Astrocyte (in vitro differentiated cells and primary cell): ENCODE data around the gene FAM241A. TPM values are rescaled to one million over a fixed set of nuclear protein-coding genes. Genes with fewer than 3 reads are reported as not detected.

Experiments used
- DNase-seq: peaks from one replicate; pipeline ENCODE4 v3.0.0-alpha.2; 2010; ENCODE audit warnings: low read depth
- FAIRE-seq: peaks from 2 replicates; lab custom pipeline; 2011; peaks lifted over from hg19 to GRCh38; lab: Jason Lieb, UNC
- H2AFZ ChIP-seq: 2 replicates; pipeline ENCODE4 v1.6.0; 2012; ENCODE audit warnings: low read depth, low read length, inconsistent platforms
- H3K27ac ChIP-seq: 2 replicates; pipeline ENCODE4 v1.5.1; 2011; ENCODE audit warnings: low read depth, low read length, inconsistent platforms
- H3K27me3 ChIP-seq: 2 replicates; pipeline ENCODE4 v1.6.0; 2011; ENCODE audit warnings: low read length, inconsistent platforms; ENCODE audit not compliant: insufficient read depth
- H3K36me3 ChIP-seq: 2 replicates; pipeline ENCODE4 v1.5.1; 2011; ENCODE audit warnings: low read length, inconsistent platforms; ENCODE audit not compliant: insufficient read depth
- H3K4me1 ChIP-seq: 2 replicates; pipeline ENCODE4 v1.5.1; 2011; ENCODE audit warnings: low read length, inconsistent platforms; ENCODE audit not compliant: insufficient read depth
- H3K4me2 ChIP-seq: 2 replicates; pipeline ENCODE4 v1.6.0; 2012; ENCODE audit warnings: low read length, inconsistent platforms
- H3K4me3 ChIP-seq: 2 replicates; pipeline ENCODE4 v1.5.1; 2011; ENCODE audit warnings: low read depth, mild to moderate bottlenecking, low read length, inconsistent platforms; ENCODE audit not compliant: insufficient read depth
- H3K79me2 ChIP-seq: 2 replicates; pipeline ENCODE4 v1.6.0; 2012; ENCODE audit warnings: mild to moderate bottlenecking, low read length, inconsistent platforms; ENCODE audit not compliant: insufficient read depth
- H3K9ac ChIP-seq: 2 replicates; pipeline ENCODE4 v1.6.0; 2012; ENCODE audit warnings: mild to moderate bottlenecking, low read length, inconsistent platforms
- H3K9me3 ChIP-seq: 2 replicates; pipeline ENCODE4 v1.5.1; 2012; ENCODE audit warnings: low read depth, mild to moderate bottlenecking, low read length, inconsistent platforms; ENCODE audit not compliant: insufficient read depth
- H4K20me1 ChIP-seq: 2 replicates; pipeline ENCODE4 v1.6.0; 2012; ENCODE audit warnings: low read length, inconsistent platforms; ENCODE audit not compliant: insufficient read depth
- H3K27ac Mint-ChIP-seq: one replicate; pipeline ENCODE4 v1.8.0; 2021; ENCODE audit warnings: mild to moderate bottlenecking, mixed read lengths; ENCODE audit not compliant: unreplicated experiment
- H3K27me3 Mint-ChIP-seq: one replicate; pipeline ENCODE4 v1.8.0; 2021; ENCODE audit warnings: low read depth, mixed read lengths; ENCODE audit not compliant: unreplicated experiment
- H3K36me3 Mint-ChIP-seq: one replicate; pipeline ENCODE4 v1.8.0; 2021; ENCODE audit warnings: low read depth, mixed read lengths; ENCODE audit not compliant: unreplicated experiment
- H3K4me1 Mint-ChIP-seq: one replicate; pipeline ENCODE4 v1.8.0; 2021; ENCODE audit warnings: low read depth, mixed read lengths; ENCODE audit not compliant: unreplicated experiment
- H3K4me3 Mint-ChIP-seq: one replicate; pipeline ENCODE4 v1.8.0; 2021; ENCODE audit warnings: mild to moderate bottlenecking, moderate library complexity, mixed read lengths; ENCODE audit not compliant: unreplicated experiment
- H3K9me3 Mint-ChIP-seq: one replicate; pipeline ENCODE4 v1.8.0; 2021; ENCODE audit warnings: mild to moderate bottlenecking, mixed read lengths; ENCODE audit not compliant: unreplicated experiment
- EZH2 ChIP-seq: IDR thresholded peaks from 2 replicates; pipeline ENCODE4 v1.6.1; 2012; ENCODE audit warnings: mild to moderate bottlenecking, low read length, inconsistent platforms; ENCODE audit not compliant: insufficient read depth
- total RNA-seq: library from RNA; stranded (reverse); gene quantifications from 2 replicates; pipeline ENCODE4 v1.2.1, GENCODE V29; 2021
- TF ChIP-seq, protein P1 (sequence below): IDR thresholded peaks from 2 replicates; pipeline ENCODE4 v1.5.1; 2011; ENCODE audit warnings: low read depth, mild to moderate bottlenecking, inconsistent platforms, low read length, moderate library complexity; ENCODE audit not compliant: insufficient read depth

FAM241A gene
- total RNA-seq, 1 donor from 2014 or later: 1.7 TPM

DNA sequence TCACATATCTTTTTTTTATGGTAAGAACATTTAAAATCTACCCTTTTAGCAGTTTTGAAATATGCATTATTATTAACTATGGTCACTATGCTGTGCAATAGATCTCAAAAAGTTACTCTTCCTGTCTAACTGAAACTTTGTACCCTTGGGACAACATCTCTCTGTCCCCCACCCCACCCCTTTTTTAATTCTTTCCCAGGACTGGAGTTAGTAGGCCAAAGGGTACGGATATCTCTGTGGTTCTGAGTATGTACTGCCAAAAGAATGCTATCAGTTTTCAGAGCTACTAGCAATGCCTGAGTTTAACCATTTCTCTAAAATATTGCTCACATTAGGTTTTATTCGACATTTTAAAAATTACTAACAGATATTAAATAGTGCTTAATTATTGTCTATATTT is 4.7 kb upstream of the FAM241A start:
- H3K79me2 ChIP-seq: no peaks in the 10 kb centered on the region
- H4K20me1 ChIP-seq: no peaks in the 10 kb centered on the region
- Mint-ChIP-seq H3K4me3 (no peak overlapping the region), H3K36me3 (no peaks in the 10 kb centered on the region), H3K9me3 (no peaks in the 10 kb centered on the region), H3K4me1 (no peaks in the 10 kb centered on the region), H3K27me3 (no peaks in the 10 kb centered on the region), H3K27ac (no peak overlapping the region)
- TF ChIP-seq EZH2: no peak
- TF ChIP-seq, protein P1, sequence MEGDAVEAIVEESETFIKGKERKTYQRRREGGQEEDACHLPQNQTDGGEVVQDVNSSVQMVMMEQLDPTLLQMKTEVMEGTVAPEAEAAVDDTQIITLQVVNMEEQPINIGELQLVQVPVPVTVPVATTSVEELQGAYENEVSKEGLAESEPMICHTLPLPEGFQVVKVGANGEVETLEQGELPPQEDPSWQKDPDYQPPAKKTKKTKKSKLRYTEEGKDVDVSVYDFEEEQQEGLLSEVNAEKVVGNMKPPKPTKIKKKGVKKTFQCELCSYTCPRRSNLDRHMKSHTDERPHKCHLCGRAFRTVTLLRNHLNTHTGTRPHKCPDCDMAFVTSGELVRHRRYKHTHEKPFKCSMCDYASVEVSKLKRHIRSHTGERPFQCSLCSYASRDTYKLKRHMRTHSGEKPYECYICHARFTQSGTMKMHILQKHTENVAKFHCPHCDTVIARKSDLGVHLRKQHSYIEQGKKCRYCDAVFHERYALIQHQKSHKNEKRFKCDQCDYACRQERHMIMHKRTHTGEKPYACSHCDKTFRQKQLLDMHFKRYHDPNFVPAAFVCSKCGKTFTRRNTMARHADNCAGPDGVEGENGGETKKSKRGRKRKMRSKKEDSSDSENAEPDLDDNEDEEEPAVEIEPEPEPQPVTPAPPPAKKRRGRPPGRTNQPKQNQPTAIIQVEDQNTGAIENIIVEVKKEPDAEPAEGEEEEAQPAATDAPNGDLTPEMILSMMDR: no peak
- H3K27ac ChIP-seq: no peak overlapping the region
- H3K9me3 ChIP-seq: peaks cover 1% of the 10 kb centered on the region
- FAIRE-seq (no peak), DNase-seq (no peak)
- H2AFZ ChIP-seq: no peak overlapping the region
- no peaks in the 10 kb centered on the region for H3K36me3 ChIP-seq
- no peak overlapping the region for H3K9ac ChIP-seq
- H3K4me3 ChIP-seq: no peak overlapping the region
- no peak overlapping the region for H3K4me2 ChIP-seq
- H3K27me3 ChIP-seq: peaks cover 2% of the 10 kb centered on the region
- no peaks in the 10 kb centered on the region for H3K4me1 ChIP-seq

DNA sequence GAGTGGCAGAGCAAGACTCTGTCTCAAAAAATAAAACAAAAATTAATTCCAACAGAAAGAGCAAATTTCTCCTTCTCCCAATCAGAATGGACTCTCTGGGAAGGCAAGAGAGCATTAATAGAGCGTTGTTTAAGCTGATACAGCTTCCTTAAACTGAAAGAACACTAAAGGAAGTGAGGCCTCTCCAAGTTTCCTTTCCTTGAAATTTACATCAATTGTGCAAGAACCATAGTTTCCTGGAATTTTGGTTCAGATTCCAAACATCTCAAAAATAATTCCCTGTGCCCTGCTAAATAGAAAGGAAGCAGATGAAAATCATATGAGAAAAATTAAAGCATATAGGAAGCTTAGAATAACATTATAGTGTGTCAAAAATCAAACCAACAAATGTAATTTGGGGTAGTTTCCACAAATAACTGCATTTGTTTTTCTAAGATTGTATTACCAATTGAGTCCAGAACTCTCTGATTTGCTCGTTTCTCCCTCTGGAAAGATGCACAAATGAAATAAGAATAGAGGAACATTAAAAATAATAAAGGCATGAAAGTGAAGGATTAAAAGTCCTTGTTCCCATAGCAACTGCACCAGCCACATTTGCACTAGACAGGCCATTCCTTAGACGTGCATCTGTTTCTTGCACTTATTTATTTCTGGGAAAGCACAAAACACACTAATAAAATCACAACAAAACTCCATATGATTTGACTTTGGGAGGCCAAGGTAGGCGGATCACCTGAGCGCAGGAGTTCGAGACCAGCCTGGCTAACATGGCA is 3.7 kb upstream of the FAM241A start:
- H2AFZ ChIP-seq: no peak overlapping the region
- H3K36me3 Mint-ChIP-seq: no peaks in the 10 kb centered on the region

More for the DNA sequence above, 3.7 kb upstream of the FAM241A start:
- FAIRE-seq (no peak), DNase-seq (no peak)
- Mint-ChIP-seq H3K27ac (no peak overlapping the region), H3K4me1 (no peaks in the 10 kb centered on the region), H3K27me3 (no peaks in the 10 kb centered on the region), H3K4me3 (no peak overlapping the region), H3K9me3 (no peaks in the 10 kb centered on the region)
- Histone ChIP-seq H3K4me3 (no peak overlapping the region), H4K20me1 (no peaks in the 10 kb centered on the region), H3K27me3 (peaks cover 2% of the 10 kb centered on the region), H3K79me2 (no peaks in the 10 kb centered on the region), H3K9me3 (no peaks in the 10 kb centered on the region), H3K9ac (no peak overlapping the region), H3K4me1 (no peaks in the 10 kb centered on the region), H3K27ac (no peak overlapping the region), H3K36me3 (no peaks in the 10 kb centered on the region), H3K4me2 (no peak overlapping the region)
- TF ChIP-seq EZH2: no peak
- TF ChIP-seq, protein P1: no peak
